HEK293 (cell line): ENCODE results near the gene CDK2.

Source experiments
- FEZF1 ChIP-seq: fragments of 450-650 bp; formaldehyde crosslinking; IDR thresholded peaks from 2 replicates; pipeline ENCODE4 v1.5.1; 2016; ENCODE audit warnings: missing biosample characterization, missing genetic modification characterization
- HOXA7 ChIP-seq: sonication (generic); formaldehyde crosslinking; IDR thresholded peaks from 2 replicates; pipeline ENCODE4 v1.8.1; 2022; ENCODE audit warnings: missing genetic modification reagents, borderline replicate concordance
- HOXC10 ChIP-seq: sonication (generic); formaldehyde crosslinking; IDR thresholded peaks from 2 replicates; pipeline ENCODE4 v1.8.1; 2023; ENCODE audit warnings: mild to moderate bottlenecking, missing genetic modification reagents
- IKZF3 ChIP-seq: fragments of 450-650 bp; IDR thresholded peaks from 2 replicates; pipeline ENCODE4 v1.5.0; 2018; ENCODE audit warnings: missing biosample characterization, mild to moderate bottlenecking, missing genetic modification characterization, moderate library complexity
- KLF10 ChIP-seq: fragments of 450-650 bp; IDR thresholded peaks from 2 replicates; pipeline ENCODE4 v1.5.1; 2018; ENCODE audit warnings: missing biosample characterization, mild to moderate bottlenecking, missing genetic modification characterization
- RBAK ChIP-seq: fragments of 450-650 bp; formaldehyde crosslinking; IDR thresholded peaks from 2 replicates; pipeline ENCODE4 v1.5.1; 2016; ENCODE audit warnings: missing biosample characterization, missing genetic modification characterization
- SCRT2 ChIP-seq: fragments of 450-650 bp; formaldehyde crosslinking; IDR thresholded peaks from 2 replicates; pipeline ENCODE4 v1.5.1; 2016; ENCODE audit warnings: missing biosample characterization, missing genetic modification characterization
- YY1 ChIP-seq: fragments of 450-650 bp; formaldehyde crosslinking; IDR thresholded peaks from 2 replicates; pipeline ENCODE4 v1.5.1; 2018; ENCODE audit warnings: missing biosample characterization, missing genetic modification characterization
- YY2 ChIP-seq: fragments of 450-650 bp; formaldehyde crosslinking; IDR thresholded peaks from 2 replicates; pipeline ENCODE4 v1.5.1; 2016; ENCODE audit warnings: missing biosample characterization, missing genetic modification characterization
- ZBTB20 ChIP-seq: fragments of 450-650 bp; formaldehyde crosslinking; IDR thresholded peaks from 2 replicates; pipeline ENCODE4 v1.5.1; 2016; ENCODE audit warnings: missing biosample characterization, missing genetic modification characterization
- ZBTB6 ChIP-seq: fragments of 450-650 bp; formaldehyde crosslinking; IDR thresholded peaks from 2 replicates; pipeline ENCODE4 v1.5.1; 2017; ENCODE audit warnings: missing biosample characterization, missing genetic modification characterization
- ZBTB8A ChIP-seq: fragments of 450-650 bp; formaldehyde crosslinking; IDR thresholded peaks from 2 replicates; pipeline ENCODE4 v1.5.1; 2016; ENCODE audit warnings: missing biosample characterization, missing genetic modification characterization
- ZNF114 ChIP-seq: fragments of 450-650 bp; formaldehyde crosslinking; IDR thresholded peaks from 2 replicates; pipeline ENCODE4 v1.5.0; 2017; ENCODE audit warnings: missing biosample characterization, missing genetic modification characterization
- ZNF138 ChIP-seq: fragments of 450-650 bp; formaldehyde crosslinking; IDR thresholded peaks from 2 replicates; pipeline ENCODE4 v1.5.1; 2016; ENCODE audit warnings: missing biosample characterization, missing genetic modification characterization, borderline replicate concordance
- ZNF155 ChIP-seq: fragments of 450-650 bp; formaldehyde crosslinking; IDR thresholded peaks from 2 replicates; pipeline ENCODE4 v1.5.1; 2016; ENCODE audit warnings: missing biosample characterization, missing genetic modification characterization
- ZNF202 ChIP-seq: fragments of 450-650 bp; formaldehyde crosslinking; IDR thresholded peaks from 2 replicates; pipeline ENCODE4 v1.5.1; 2016; ENCODE audit warnings: missing biosample characterization, missing genetic modification characterization, borderline replicate concordance
- ZNF280D ChIP-seq: fragments of 450-650 bp; formaldehyde crosslinking; IDR thresholded peaks from 2 replicates; pipeline ENCODE4 v1.5.1; 2016; ENCODE audit warnings: missing biosample characterization, missing genetic modification characterization
- ZNF335 ChIP-seq: fragments of 450-650 bp; formaldehyde crosslinking; conservative IDR thresholded peaks from 2 replicates; pipeline ENCODE4 v1.5.1; 2016; ENCODE audit warnings: missing biosample characterization, missing genetic modification characterization
- ZNF426 ChIP-seq: fragments of 450-650 bp; formaldehyde crosslinking; IDR thresholded peaks from 2 replicates; pipeline ENCODE4 v1.5.1; 2017; ENCODE audit warnings: missing biosample characterization, missing genetic modification characterization, mild to moderate bottlenecking, inconsistent platforms, moderate library complexity
- ZNF433 ChIP-seq: fragments of 450-650 bp; formaldehyde crosslinking; IDR thresholded peaks from 2 replicates; pipeline ENCODE4 v1.5.1; 2016; ENCODE audit warnings: missing biosample characterization, missing genetic modification characterization, low read depth
- ZNF585B ChIP-seq: fragments of 450-650 bp; formaldehyde crosslinking; IDR thresholded peaks from 2 replicates; pipeline ENCODE4 v1.5.1; 2016; ENCODE audit warnings: missing biosample characterization, missing genetic modification characterization
- ZNF600 ChIP-seq: fragments of 450-650 bp; formaldehyde crosslinking; IDR thresholded peaks from 2 replicates; pipeline ENCODE4 v1.5.1; 2016; ENCODE audit warnings: missing biosample characterization, missing genetic modification characterization
- ZNF629 ChIP-seq: fragments of 450-650 bp; formaldehyde crosslinking; IDR thresholded peaks from 2 replicates; pipeline ENCODE4 v1.5.1; 2017; ENCODE audit warnings: missing biosample characterization, missing genetic modification characterization
- ZNF654 ChIP-seq: fragments of 450-650 bp; formaldehyde crosslinking; IDR thresholded peaks from 2 replicates; pipeline ENCODE4 v1.5.1; 2016; ENCODE audit warnings: low read depth, missing biosample characterization, missing genetic modification characterization
- ZNF660 ChIP-seq: fragments of 450-650 bp; IDR thresholded peaks from 2 replicates; pipeline ENCODE4 v1.5.1; 2018; ENCODE audit warnings: missing biosample characterization, mild to moderate bottlenecking, missing genetic modification characterization
- ZNF664 ChIP-seq: fragments of 450-650 bp; formaldehyde crosslinking; IDR thresholded peaks from 2 replicates; pipeline ENCODE4 v1.5.1; 2016; ENCODE audit warnings: missing biosample characterization, missing genetic modification characterization
- ZNF670 ChIP-seq: fragments of 450-650 bp; formaldehyde crosslinking; IDR thresholded peaks from 2 replicates; pipeline ENCODE4 v1.5.1; 2016; ENCODE audit warnings: missing biosample characterization, missing genetic modification characterization, low read depth
- ZNF677 ChIP-seq: fragments of 450-650 bp; IDR thresholded peaks from 2 replicates; pipeline ENCODE4 v1.5.0; 2018; ENCODE audit warnings: missing biosample characterization, mild to moderate bottlenecking, missing genetic modification characterization, moderate library complexity
- ZNF776 ChIP-seq: fragments of 450-650 bp; formaldehyde crosslinking; IDR thresholded peaks from 2 replicates; pipeline ENCODE4 v1.5.0; 2017; ENCODE audit warnings: missing biosample characterization, missing genetic modification characterization, borderline replicate concordance
- ZNF777 ChIP-seq: fragments of 450-650 bp; formaldehyde crosslinking; IDR thresholded peaks from 2 replicates; pipeline ENCODE4 v1.5.1; 2017; ENCODE audit warnings: missing biosample characterization, missing genetic modification characterization, borderline replicate concordance
- ZSCAN30 ChIP-seq: fragments of 450-650 bp; IDR thresholded peaks from 2 replicates; pipeline ENCODE4 v1.5.1; 2018; ENCODE audit warnings: missing biosample characterization, mild to moderate bottlenecking, missing genetic modification characterization, moderate library complexity
- TF ChIP-seq, protein P1 (sequence below): fragments of 450-650 bp; formaldehyde crosslinking; IDR thresholded peaks from 2 replicates; pipeline ENCODE4; 2016; ENCODE audit warnings: missing biosample characterization, missing genetic modification characterization
- TF ChIP-seq, protein P2 (sequence below): fragments of 450-650 bp; formaldehyde crosslinking; IDR thresholded peaks from 2 replicates; pipeline ENCODE4 v1.5.1; 2017; ENCODE audit warnings: missing biosample characterization, missing genetic modification characterization

CDK2 gene

GRCh38 chr12:55931780-55932550 is 34.7 kb upstream of the CDK2 start (continued):
- TF ChIP-seq ZNF629 (tag by site-specific recombination), result no peak
- TF ChIP-seq ZNF155 (tag by site-specific recombination), result no peak
- no peak for TF ChIP-seq ZNF433 (tag by site-specific recombination)
- TF ChIP-seq ZNF660, result no peak
- no peak for TF ChIP-seq SCRT2 (tag by site-specific recombination)
- no peak for TF ChIP-seq YY2 (tag by site-specific recombination)
- no peak for TF ChIP-seq ZNF138 (tag by site-specific recombination)
- no peak for TF ChIP-seq ZNF600
- no peak for TF ChIP-seq ZNF202 (tag by site-specific recombination)
- TF ChIP-seq ZNF670 (tag by site-specific recombination), result no peak
- TF ChIP-seq, protein P1, sequence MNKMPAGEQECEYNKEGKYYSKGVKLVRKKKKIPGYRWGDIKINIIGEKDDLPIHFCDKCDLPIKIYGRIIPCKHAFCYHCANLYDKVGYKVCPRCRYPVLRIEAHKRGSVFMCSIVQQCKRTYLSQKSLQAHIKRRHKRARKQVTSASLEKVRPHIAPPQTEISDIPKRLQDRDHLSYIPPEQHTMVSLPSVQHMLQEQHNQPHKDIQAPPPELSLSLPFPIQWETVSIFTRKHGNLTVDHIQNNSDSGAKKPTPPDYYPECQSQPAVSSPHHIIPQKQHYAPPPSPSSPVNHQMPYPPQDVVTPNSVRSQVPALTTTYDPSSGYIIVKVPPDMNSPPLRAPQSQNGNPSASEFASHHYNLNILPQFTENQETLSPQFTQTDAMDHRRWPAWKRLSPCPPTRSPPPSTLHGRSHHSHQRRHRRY (tag by site-specific recombination), result no peak
- peak; percentile 87 for TF ChIP-seq ZNF335
- TF ChIP-seq ZBTB6 (tag by site-specific recombination), result peak; percentile 99
- no peak for TF ChIP-seq ZNF664 (tag by site-specific recombination)
- TF ChIP-seq ZSCAN30 (tag by site-specific recombination), result no peak
- no peak for TF ChIP-seq ZNF777
- no peak for TF ChIP-seq KLF10 (tag by site-specific recombination)
- no peak for TF ChIP-seq ZNF426 (tag by site-specific recombination)
- no peak for TF ChIP-seq ZNF114 (tag by site-specific recombination)
- TF ChIP-seq ZNF585B (tag by site-specific recombination), result no peak
- TF ChIP-seq HOXA7 (CRISPR knock-in tag), result no peak
- no peak for TF ChIP-seq HOXC10
- TF ChIP-seq FEZF1 (tag by site-specific recombination), result no peak
- no peak for TF ChIP-seq ZNF677 (tag by site-specific recombination)
- no peak for TF ChIP-seq RBAK (tag by site-specific recombination)
- no peak for TF ChIP-seq YY1 (tag by site-specific recombination)
- no peak for TF ChIP-seq ZNF776 (tag by site-specific recombination)
- no peak for TF ChIP-seq ZNF280D (tag by site-specific recombination)
- no peak for TF ChIP-seq ZBTB20 (tag by site-specific recombination)
- no peak for TF ChIP-seq ZNF654
- TF ChIP-seq ZBTB8A (tag by site-specific recombination), result peak; percentile 45; the same call in 1 of the 2 replicates
- TF ChIP-seq, protein P2, sequence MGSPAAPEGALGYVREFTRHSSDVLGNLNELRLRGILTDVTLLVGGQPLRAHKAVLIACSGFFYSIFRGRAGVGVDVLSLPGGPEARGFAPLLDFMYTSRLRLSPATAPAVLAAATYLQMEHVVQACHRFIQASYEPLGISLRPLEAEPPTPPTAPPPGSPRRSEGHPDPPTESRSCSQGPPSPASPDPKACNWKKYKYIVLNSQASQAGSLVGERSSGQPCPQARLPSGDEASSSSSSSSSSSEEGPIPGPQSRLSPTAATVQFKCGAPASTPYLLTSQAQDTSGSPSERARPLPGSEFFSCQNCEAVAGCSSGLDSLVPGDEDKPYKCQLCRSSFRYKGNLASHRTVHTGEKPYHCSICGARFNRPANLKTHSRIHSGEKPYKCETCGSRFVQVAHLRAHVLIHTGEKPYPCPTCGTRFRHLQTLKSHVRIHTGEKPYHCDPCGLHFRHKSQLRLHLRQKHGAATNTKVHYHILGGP (tag by site-specific recombination), result no peak
- no peak for TF ChIP-seq IKZF3 (tag by site-specific recombination)
